GM23248 (cell line): Measurements from ENCODE around the gene CISD2. TPM values are rescaled to one million over a fixed set of nuclear protein-coding genes. Genes with fewer than 3 reads are reported as not detected.
A peak's percentile ranks its signal among the peaks of the same experiment; 100 is the strongest.
"Not testable (repeated sequence)": the region's sequence is repeated elsewhere in the genome, so short reads cannot be mapped to it uniquely, and the experiment has no call there.

Experiments used
- DNase-seq: peaks from one replicate; pipeline ENCODE4 v3.0.0-alpha.2; 2015
- H2AFZ ChIP-seq: fragments of 200-600 bp; sonication (generic); 2 replicates; pipeline ENCODE4 v1.6.1; 2016; ENCODE audit warnings: antibody characterized with exemption
- H3F3A ChIP-seq: fragments of 200-600 bp; sonication (generic); 2 replicates; pipeline ENCODE4 v1.6.1; 2016; ENCODE audit warnings: mild to moderate bottlenecking, antibody characterized with exemption, mixed run types; ENCODE audit not compliant: insufficient read depth
- H3K27ac ChIP-seq: fragments of 200-600 bp; sonication (generic); 2 replicates; pipeline ENCODE4 v1.5.1; 2016; ENCODE audit warnings: mild to moderate bottlenecking
- H3K27me3 ChIP-seq: fragments of 200-600 bp; sonication (generic); replicated peaks from 2 replicates; pipeline ENCODE4 v1.6.1; 2016; ENCODE audit warnings: mild to moderate bottlenecking; ENCODE audit not compliant: insufficient read depth
- H3K36me3 ChIP-seq: fragments of 200-600 bp; sonication (generic); 2 replicates; pipeline ENCODE4 v1.6.1; 2016; ENCODE audit warnings: low read depth, mild to moderate bottlenecking
- H3K4me1 ChIP-seq: fragments of 200-600 bp; sonication (generic); 2 replicates; pipeline ENCODE4 v1.6.1; 2016; ENCODE audit warnings: mild to moderate bottlenecking; ENCODE audit not compliant: insufficient read depth
- H3K4me2 ChIP-seq: fragments of 200-600 bp; sonication (generic); one replicate; pipeline ENCODE4 v1.6.1; 2016; ENCODE audit warnings: mild to moderate bottlenecking; ENCODE audit not compliant: unreplicated experiment
- H3K4me3 ChIP-seq: fragments of 200-600 bp; sonication (generic); 2 replicates; pipeline ENCODE4 v1.5.1; 2016; ENCODE audit warnings: mild to moderate bottlenecking
- H3K79me2 ChIP-seq: fragments of 200-600 bp; sonication (generic); 2 replicates; pipeline ENCODE4 v1.6.1; 2016; ENCODE audit warnings: mild to moderate bottlenecking; ENCODE audit not compliant: insufficient read depth
- H3K9ac ChIP-seq: fragments of 200-600 bp; sonication (generic); 2 replicates; pipeline ENCODE4 v1.6.1; 2016; ENCODE audit warnings: mild to moderate bottlenecking
- H3K9me2 ChIP-seq: fragments of 200-600 bp; sonication (generic); 2 replicates; pipeline ENCODE4 v1.6.1; 2016; ENCODE audit warnings: mixed run types, mild to moderate bottlenecking, moderate library complexity; ENCODE audit not compliant: insufficient read depth
- H3K9me3 ChIP-seq: fragments of 200-600 bp; sonication (generic); one replicate; pipeline ENCODE4 v1.6.1; 2017; ENCODE audit warnings: low read depth
- H4K20me1 ChIP-seq: fragments of 200-600 bp; sonication (generic); 2 replicates; pipeline ENCODE4 v1.6.0; 2016; ENCODE audit not compliant: insufficient read depth
- EZH2 ChIP-seq: fragments of 200-600 bp; sonication (generic); IDR thresholded peaks from 2 replicates; pipeline ENCODE4 v1.6.1; 2018; ENCODE audit warnings: antibody characterized with exemption, mild to moderate bottlenecking; ENCODE audit not compliant: insufficient read depth, poor library complexity, severe bottlenecking
- EZH2phosphoT487 ChIP-seq: fragments of 200-600 bp; sonication (generic); IDR thresholded peaks from 2 replicates; pipeline ENCODE4 v1.6.1; 2018; ENCODE audit warnings: antibody characterized with exemption, moderate library complexity, mild to moderate bottlenecking, low read depth; ENCODE audit not compliant: insufficient read depth
- WGBS, 2 experiments: methylation state at CpG; one replicate each; pipeline ENCODE4 v1.1.6; 2015 to 2017; ENCODE audit warnings: low lambda C conversion rate in 2 of 2, low coverage in 1 of 2; ENCODE audit errors: missing lambda C conversion rate in 2 of 2; 5-methylcytosine and 5-hydroxymethylcytosine counted together
- in situ Hi-C: fragments of 300-500 bp; cut with MboI; formaldehyde crosslinking; loops from 2 replicates; pipeline ENCODE4 v1.15.0; 2020
- polyA plus RNA-seq: library from polyadenylated mRNA; unstranded; fragments of >200 nt; fragmentation: Nextera tagmentation; extraction: Ambion mirVana; gene quantifications from 2 replicates; pipeline ENCODE4 v1.2.1, GENCODE V29; 2016
- total RNA-seq: library from RNA; depleted of rRNA; stranded (reverse); fragments of >200 nt; shearing (Covaris generic); gene quantifications from 2 replicates; pipeline ENCODE4 v1.2.3, GENCODE V29; 2014; rRNA removed

CISD2 gene, protein sequence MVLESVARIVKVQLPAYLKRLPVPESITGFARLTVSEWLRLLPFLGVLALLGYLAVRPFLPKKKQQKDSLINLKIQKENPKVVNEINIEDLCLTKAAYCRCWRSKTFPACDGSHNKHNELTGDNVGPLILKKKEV
- 26.7 and 40.3 TPM in 2 replicates for total RNA-seq
- polyA plus RNA-seq, result 67.7 and 69.7 TPM in 2 replicates

DNA sequence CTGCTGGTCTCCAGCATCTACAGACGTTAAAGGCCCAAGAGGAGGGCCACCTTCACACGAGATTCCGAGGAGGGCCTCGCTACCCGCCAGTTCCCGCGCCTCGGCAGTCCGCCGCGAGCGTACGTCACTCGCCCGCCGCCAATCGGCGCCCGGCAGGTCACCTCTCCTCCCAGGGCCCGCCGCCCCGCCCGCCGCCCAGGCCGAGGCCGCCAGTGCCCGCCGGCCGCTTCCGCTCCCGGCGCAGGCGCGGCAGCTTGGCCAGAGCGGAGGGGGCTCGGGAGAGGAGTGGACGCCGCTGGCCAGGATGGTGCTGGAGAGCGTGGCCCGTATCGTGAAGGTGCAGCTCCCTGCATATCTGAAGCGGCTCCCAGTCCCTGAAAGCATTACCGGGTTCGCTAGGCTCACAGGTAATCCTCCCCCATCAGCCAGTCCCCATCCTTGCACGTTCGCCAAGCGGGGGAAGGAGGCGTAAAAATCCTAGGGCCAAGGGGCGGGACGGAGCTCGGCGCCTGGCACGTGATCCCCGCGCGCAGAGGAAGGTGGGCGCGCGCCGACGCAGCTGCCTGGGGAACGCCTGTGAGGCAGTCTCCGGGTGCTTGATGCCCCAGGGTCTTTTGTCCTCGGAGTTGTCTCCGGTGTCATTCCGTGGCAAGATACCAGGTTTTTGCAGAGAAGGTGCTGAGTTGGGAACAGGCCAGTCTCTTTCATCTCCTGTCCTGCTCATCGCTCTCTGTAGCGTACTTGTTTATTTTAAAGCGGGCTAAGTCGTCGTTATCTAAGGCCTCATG is at the start of gene CISD2:
TSS of gene CISD2 (plus strand) at position 212 of the 788 bp plus-strand sequence. CDS start at position 305, 93 bp downstream.
- H3F3A ChIP-seq, result 0 out of 2 replicates have a peak, but pooled peaks cover 13% of the 10 kb centered on the region
- peak within 1 kb of the TSS; percentile 90 for H2AFZ ChIP-seq
- H3K36me3 ChIP-seq, result 0 out of 2 replicates have a peak, but pooled peaks cover 3% of the 10 kb centered on the region
- peaks cover 85% of the 10 kb centered on the region for H3K79me2 ChIP-seq
- DNase-seq, result peak; percentile 97
- no peaks in the 10 kb centered on the region for H3K9me2 ChIP-seq
- no peaks in the 10 kb centered on the region for H4K20me1 ChIP-seq
- in situ Hi-C loops, result no loop called here
- H3K4me2 ChIP-seq, result peak within 1 kb of the TSS; percentile 98
- H3K27me3 ChIP-seq, result no peaks in the 10 kb centered on the region
- peaks cover 17% of the 10 kb centered on the region for H3K4me1 ChIP-seq
- H3K4me3 ChIP-seq, result peak within 1 kb of the TSS; percentile 92
- no peaks in the 10 kb centered on the region for H3K9me3 ChIP-seq
- H3K27ac ChIP-seq, result peak within 1 kb of the TSS; percentile 97
- TF ChIP-seq EZH2phosphoT487, result no peak
- no peak for TF ChIP-seq EZH2
- WGBS, 2 experiments, result 1 to 2% methylated on average over 61 to 68 of the region's 71 CpGs
- peak within 1 kb of the TSS; percentile 95 for H3K9ac ChIP-seq

GRCh38 chr4:102819100-102819499 is 49.7 kb upstream of the CISD2 start:
- peaks cover 100% of the 10 kb centered on the region for H3K79me2 ChIP-seq
- peaks cover 12% of the 10 kb centered on the region; the same call in 1 of the 2 replicates for H3K36me3 ChIP-seq
- H2AFZ ChIP-seq, H3K9me2 ChIP-seq, H3K27me3 ChIP-seq, in situ Hi-C loops, H3K9me3 ChIP-seq, DNase-seq, H3K9ac ChIP-seq: not testable (repeated sequence)
- peak overlapping the region; percentile 74 for H3K27ac ChIP-seq
- H3K4me3 ChIP-seq, result peak overlapping the region; percentile 42; the same call in 1 of the 2 replicates
- WGBS, 2 experiments, result 91 to 93% methylated on average over 10 of the region's 10 CpGs
- peaks cover 66% of the 10 kb centered on the region for H4K20me1 ChIP-seq
- H3K4me1 ChIP-seq, result peaks cover 90% of the 10 kb centered on the region
- H3K4me2 ChIP-seq, result peak overlapping the region; percentile 91
- H3F3A ChIP-seq, result peaks cover 78% of the 10 kb centered on the region

GRCh38 chr4:102819588-102820365 is 49.0 kb upstream of the CISD2 start:
- peaks cover 14% of the 10 kb centered on the region; the same call in 1 of the 2 replicates for H3K36me3 ChIP-seq
- H3K9me2 ChIP-seq, result no peaks in the 10 kb centered on the region
- peak overlapping the region; percentile 91 for H3K4me2 ChIP-seq
- H3F3A ChIP-seq, result peaks cover 78% of the 10 kb centered on the region
- H3K79me2 ChIP-seq, result peaks cover 100% of the 10 kb centered on the region
- H3K4me1 ChIP-seq, result peaks cover 87% of the 10 kb centered on the region
- H3K27ac ChIP-seq, result peak overlapping the region; percentile 74
- H3K27me3 ChIP-seq, result no peaks in the 10 kb centered on the region
- no peak overlapping the region for H2AFZ ChIP-seq
- H3K9me3 ChIP-seq, result no peaks in the 10 kb centered on the region
- in situ Hi-C loops, result no loop called here
- 70 to 76% methylated on average over 8 of the region's 8 CpGs for WGBS, 2 experiments
- H3K9ac ChIP-seq, result peak overlapping the region; percentile 21; the same call in 1 of the 2 replicates
- peak overlapping the region; percentile 42 for H3K4me3 ChIP-seq
- peaks cover 70% of the 10 kb centered on the region for H4K20me1 ChIP-seq
- DNase-seq, result peak; percentile 31
- TF ChIP-seq EZH2phosphoT487, result no peak
- TF ChIP-seq EZH2, result no peak

GRCh38 chr4:102823464-102823863 is 45.3 kb upstream of the CISD2 start:
- Histone ChIP-seq H3K9me3 (no peaks in the 10 kb centered on the region), H3K27ac (peak overlapping the region; percentile 100)

More at GRCh38 chr4:102823464-102823863, 45.3 kb upstream of the CISD2 start:
- Histone ChIP-seq H3K4me2 (peak overlapping the region; percentile 91), H2AFZ (no peak overlapping the region), H3K4me1 (peaks cover 51% of the 10 kb centered on the region), H3K27me3 (no peaks in the 10 kb centered on the region), H3K9ac (peak overlapping the region; percentile 99), H3K9me2 (no peaks in the 10 kb centered on the region), H3K79me2 (peaks cover 84% of the 10 kb centered on the region), H3K36me3 (0 out of 2 replicates have a peak, but pooled peaks cover 9% of the 10 kb centered on the region), H4K20me1 (peaks cover 52% of the 10 kb centered on the region), H3K4me3 (peak overlapping the region; percentile 96), H3F3A (peaks cover 70% of the 10 kb centered on the region)
- DNase-seq, result no peak
- 16 to 20% methylated on average over 4 of the region's 4 CpGs for WGBS, 2 experiments
- TF ChIP-seq EZH2 (no peak), EZH2phosphoT487 (no peak)
- in situ Hi-C loops, result no loop called here
